KMS-11 (cell line): Measurements from ENCODE around the gene RCAN2.

Experiments
- H2AFZ ChIP-seq: fragments of 200-600 bp; sonication (generic); 2 replicates; pipeline ENCODE4 v1.6.1; 2016; ENCODE audit warnings: antibody characterized with exemption, mixed run types, low read depth
- H3K27ac ChIP-seq: fragments of 200-600 bp; sonication (generic); 2 replicates; pipeline ENCODE4 v1.6.1; 2016; ENCODE audit warnings: mild to moderate bottlenecking, mixed run types
- H3K27me3 ChIP-seq: fragments of 200-600 bp; sonication (generic); 2 replicates; pipeline ENCODE4 v1.6.1; 2017; ENCODE audit warnings: mild to moderate bottlenecking, low read depth, mixed run types, moderate library complexity; ENCODE audit not compliant: insufficient read depth
- H3K36me3 ChIP-seq: fragments of 200-600 bp; sonication (generic); 2 replicates; pipeline ENCODE4 v1.6.1; 2017; ENCODE audit warnings: mild to moderate bottlenecking, mixed run types; ENCODE audit not compliant: insufficient read depth
- H3K4me1 ChIP-seq: fragments of 200-600 bp; sonication (generic); 2 replicates; pipeline ENCODE4 v1.6.1; 2016; ENCODE audit warnings: mild to moderate bottlenecking, low read depth, mixed run types; ENCODE audit not compliant: poor library complexity, severe bottlenecking
- H3K4me2 ChIP-seq: fragments of 200-600 bp; sonication (generic); 2 replicates; pipeline ENCODE4 v1.7.0; 2016; ENCODE audit warnings: mild to moderate bottlenecking, mixed run types
- H3K4me3 ChIP-seq: fragments of 200-600 bp; sonication (generic); IDR thresholded peaks from 2 replicates; pipeline ENCODE4 v1.6.1; 2017; ENCODE audit warnings: low read depth, low read length, mixed read lengths; ENCODE audit not compliant: insufficient read depth
- H3K79me2 ChIP-seq: fragments of 200-600 bp; sonication (generic); 2 replicates; pipeline ENCODE4 v1.6.1; 2016; ENCODE audit warnings: low read depth, mixed run types; ENCODE audit not compliant: insufficient read depth
- H3K9ac ChIP-seq: fragments of 200-600 bp; sonication (generic); 2 replicates; pipeline ENCODE4 v1.6.1; 2016; ENCODE audit warnings: mild to moderate bottlenecking, mixed run types
- H4K20me1 ChIP-seq: fragments of 200-600 bp; sonication (generic); 2 replicates; pipeline ENCODE4 v1.6.1; 2016; ENCODE audit warnings: mild to moderate bottlenecking, mixed run types; ENCODE audit not compliant: insufficient read depth
- CTCF ChIP-seq: fragments of 200-600 bp; sonication (generic); conservative IDR thresholded peaks from 2 replicates; pipeline ENCODE4 v1.6.1; 2017; ENCODE audit warnings: low read depth, mild to moderate bottlenecking, antibody characterized with exemption, low read length, moderate library complexity, mixed read lengths

Gene RCAN2

GRCh38 chr6:46222286-46222685, 269.0 kb downstream of the RCAN2 start:
- Histone ChIP-seq H3K9ac (no peak overlapping the region), H3K36me3 (no peaks in the 10 kb centered on the region), H3K79me2 (no peaks in the 10 kb centered on the region), H2AFZ (no peak overlapping the region), H4K20me1 (no peaks in the 10 kb centered on the region), H3K4me3 (no peak overlapping the region), H3K4me2 (no peak overlapping the region), H3K4me1 (no peaks in the 10 kb centered on the region), H3K27me3 (no peaks in the 10 kb centered on the region), H3K27ac (no peak overlapping the region)
- no peak for TF ChIP-seq CTCF

GRCh38 chr6:46221222-46221793, 269.9 kb downstream of the RCAN2 start:
- H4K20me1 ChIP-seq = no peaks in the 10 kb centered on the region
- no peaks in the 10 kb centered on the region for H3K27me3 ChIP-seq
- no peaks in the 10 kb centered on the region for H3K36me3 ChIP-seq
- H3K27ac ChIP-seq = no peak overlapping the region
- H3K79me2 ChIP-seq = no peaks in the 10 kb centered on the region
- no peaks in the 10 kb centered on the region for H3K4me1 ChIP-seq
- H2AFZ ChIP-seq = no peak overlapping the region
- H3K9ac ChIP-seq = no peak overlapping the region
- H3K4me3 ChIP-seq = no peak overlapping the region
- TF ChIP-seq CTCF = peak; percentile 74
- no peak overlapping the region for H3K4me2 ChIP-seq

- Histone ChIP-seq H3K27me3 (no peaks in the 10 kb centered on the region), H4K20me1 (no peaks in the 10 kb centered on the region), H3K9ac (no peak overlapping the region), H2AFZ (no peak overlapping the region), H3K4me1 (no peaks in the 10 kb centered on the region), H3K4me3 (no peak overlapping the region), H3K27ac (no peak overlapping the region), H3K4me2 (no peak overlapping the region), H3K79me2 (no peaks in the 10 kb centered on the region), H3K36me3 (no peaks in the 10 kb centered on the region)
- no peak for TF ChIP-seq CTCF
Measured at GRCh38 chr6:46220352-46221221, 270.7 kb downstream of the RCAN2 start.

GRCh38 chr6:46219661-46220060, 271.6 kb downstream of the RCAN2 start:
- no peaks in the 10 kb centered on the region for H3K4me1 ChIP-seq
- no peaks in the 10 kb centered on the region for H4K20me1 ChIP-seq
- H3K4me2 ChIP-seq = no peak overlapping the region
- no peak overlapping the region for H3K27ac ChIP-seq
- H3K79me2 ChIP-seq = no peaks in the 10 kb centered on the region
- no peaks in the 10 kb centered on the region for H3K27me3 ChIP-seq
- no peak overlapping the region for H3K9ac ChIP-seq
- no peak overlapping the region for H3K4me3 ChIP-seq
- TF ChIP-seq CTCF = no peak
- 0 out of 2 replicates have a peak overlapping the region, but pooled peaks have one; percentile 8 for H2AFZ ChIP-seq
- H3K36me3 ChIP-seq = no peaks in the 10 kb centered on the region
